Suprapubic skin (tissue), 4 donors: ENCODE results near the gene PCBD1.

Experiments used
- EP300 ChIP-seq: sonication (generic); formaldehyde crosslinking; IDR thresholded peaks from one replicate; pipeline ENCODE4 v1.6.1; 2017; ENCODE audit warnings: antibody characterized with exemption
- POLR2AphosphoS5 ChIP-seq, 3 donors: sonication (generic); formaldehyde crosslinking; IDR thresholded peaks; one replicate each; pipeline ENCODE4 v1.6.1; 2017; ENCODE audit warnings: antibody characterized with exemption in 3 of 3
- TF ChIP-seq, protein P1 (sequence below), 2 donors: fragments of 200-600 bp in 1 of 2; fragments of 450-650 bp in 1 of 2; sonication (generic) in 1 of 2; IDR thresholded peaks; one replicate each; pipeline ENCODE4 v1.5.1; 2016 to 2019; ENCODE audit warnings: antibody characterized with exemption in 2 of 2, mild to moderate bottlenecking in 1 of 2, moderate library complexity in 1 of 2

DNA sequence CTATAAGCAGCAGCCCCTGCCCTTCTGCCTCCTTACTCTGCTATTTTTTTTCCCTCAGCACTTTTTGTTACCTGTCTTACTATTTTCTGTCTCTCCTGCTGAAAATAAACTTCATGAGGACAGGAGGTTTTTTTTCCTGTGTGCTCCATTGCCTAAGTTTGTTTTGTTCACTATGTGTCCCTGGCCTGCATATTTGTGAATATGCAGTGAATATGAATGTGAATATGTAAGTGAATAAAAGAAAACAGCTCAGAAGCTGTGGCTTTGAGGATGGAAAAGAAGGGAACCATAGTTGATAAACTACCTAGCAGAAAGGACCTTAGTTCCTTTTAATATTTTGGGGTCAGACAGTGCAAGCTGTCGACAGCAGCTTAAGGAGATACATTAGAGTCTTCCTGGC, 34.9 kb downstream of the PCBD1 start:
- TF ChIP-seq, protein P1, sequence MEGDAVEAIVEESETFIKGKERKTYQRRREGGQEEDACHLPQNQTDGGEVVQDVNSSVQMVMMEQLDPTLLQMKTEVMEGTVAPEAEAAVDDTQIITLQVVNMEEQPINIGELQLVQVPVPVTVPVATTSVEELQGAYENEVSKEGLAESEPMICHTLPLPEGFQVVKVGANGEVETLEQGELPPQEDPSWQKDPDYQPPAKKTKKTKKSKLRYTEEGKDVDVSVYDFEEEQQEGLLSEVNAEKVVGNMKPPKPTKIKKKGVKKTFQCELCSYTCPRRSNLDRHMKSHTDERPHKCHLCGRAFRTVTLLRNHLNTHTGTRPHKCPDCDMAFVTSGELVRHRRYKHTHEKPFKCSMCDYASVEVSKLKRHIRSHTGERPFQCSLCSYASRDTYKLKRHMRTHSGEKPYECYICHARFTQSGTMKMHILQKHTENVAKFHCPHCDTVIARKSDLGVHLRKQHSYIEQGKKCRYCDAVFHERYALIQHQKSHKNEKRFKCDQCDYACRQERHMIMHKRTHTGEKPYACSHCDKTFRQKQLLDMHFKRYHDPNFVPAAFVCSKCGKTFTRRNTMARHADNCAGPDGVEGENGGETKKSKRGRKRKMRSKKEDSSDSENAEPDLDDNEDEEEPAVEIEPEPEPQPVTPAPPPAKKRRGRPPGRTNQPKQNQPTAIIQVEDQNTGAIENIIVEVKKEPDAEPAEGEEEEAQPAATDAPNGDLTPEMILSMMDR (IDR thresholded peaks at IDR 0.05), result no peak
- TF ChIP-seq POLR2AphosphoS5 (IDR thresholded peaks at IDR 0.05) (no peak), EP300 (no peak)
